HEK293T (cell line): ENCODE data around the gene GPR160.

ENCODE experiments used
- BHLHE40 ChIP-seq: fragments of 450-650 bp; IDR thresholded peaks from 2 replicates; pipeline ENCODE4 v1.6.1; 2016; ENCODE audit warnings: mild to moderate bottlenecking, moderate library complexity, borderline replicate concordance
- CTBP1 ChIP-seq: fragments of 450-650 bp; IDR thresholded peaks from 2 replicates; pipeline ENCODE4 v1.6.1; 2016; ENCODE audit warnings: borderline replicate concordance
- ELF4 ChIP-seq: fragments of 450-650 bp; IDR thresholded peaks from 2 replicates; pipeline ENCODE4 v1.6.1; 2017; ENCODE audit warnings: antibody characterized with exemption
- FOXK2 ChIP-seq: fragments of 450-650 bp; IDR thresholded peaks from 2 replicates; pipeline ENCODE4 v1.6.1; 2016; ENCODE audit warnings: mild to moderate bottlenecking
- FOXM1 ChIP-seq: fragments of 450-650 bp; IDR thresholded peaks from 2 replicates; pipeline ENCODE4 v1.6.1; 2017; ENCODE audit warnings: mild to moderate bottlenecking, borderline replicate concordance
- SP1 ChIP-seq: fragments of 450-650 bp; IDR thresholded peaks from 2 replicates; pipeline ENCODE4 v1.6.1; 2017
- SUZ12 ChIP-seq: fragments of 450-650 bp; IDR thresholded peaks from 2 replicates; pipeline ENCODE4 v1.6.1; 2016; ENCODE audit warnings: mild to moderate bottlenecking
- ZNF384 ChIP-seq: fragments of 450-650 bp; IDR thresholded peaks from 2 replicates; pipeline ENCODE4 v1.6.1; 2016

- TF ChIP-seq CTBP1, result no peak
- TF ChIP-seq FOXM1, result no peak
- TF ChIP-seq SP1, result no peak
- TF ChIP-seq BHLHE40, result no peak
- TF ChIP-seq FOXK2, result no peak
- TF ChIP-seq ZNF384, result no peak
- TF ChIP-seq ELF4, result no peak
- no peak for TF ChIP-seq SUZ12
Measured at GRCh38 chr3:170002879-170003278, 34.9 kb upstream of the GPR160 start.
